Measurements from ENCODE around the gene FLNB. TPM values are rescaled to one million over a fixed set of nuclear protein-coding genes. Genes with fewer than 3 reads are reported as not detected.
A peak's percentile ranks its signal among the peaks of the same experiment; 100 is the strongest.

Gene FLNB
- total and polyA plus RNA-seq, 10 of the 15 experiments (the other 5 are each of a cell fraction or from before 2014, with no cell fraction given) = 13.6 to 51.8 (median 26.4) TPM

GRCh38 chr3:58202917-58203360, 194.7 kb downstream of the FLNB start (continued):
- TF ChIP-seq ZBTB4 (CRISPR knock-in tag; IDR thresholded peaks at IDR 0.05) = 0 out of 2 replicates have a peak, but pooled peaks have one; percentile 51
- no peak for TF ChIP-seq ZZZ3 (IDR thresholded peaks at IDR 0.05; ENCODE audit: control insufficient read depth, insufficient read length, low read depth)
- TF ChIP-seq GABPA (IDR thresholded peaks at IDR 0.05; ENCODE audit: low read depth) = no peak
- no peak for TF ChIP-seq PRDM15 (CRISPR knock-in tag; IDR thresholded peaks at IDR 0.05)
- TF ChIP-seq SMC3 (IDR thresholded peaks at IDR 0.05; ENCODE audit: borderline replicate concordance, low read length) = peak; percentile 10
- TF ChIP-seq TAF1 (IDR thresholded peaks at IDR 0.05; ENCODE audit: borderline replicate concordance, low read depth, low read length) = no peak
- peak; percentile 28; the same call in 1 of the 2 replicates for TF ChIP-seq MYB (IDR thresholded peaks at IDR 0.05; ENCODE audit: borderline replicate concordance, low read depth, low read length)
- no peak for TF ChIP-seq STAT3 (IDR thresholded peaks at IDR 0.05; ENCODE audit: low read depth, low read length)
- peak; percentile 73; the same call in 1 of the 2 replicates for TF ChIP-seq MTA2 (IDR thresholded peaks at IDR 0.05; ENCODE audit: low read depth)
- TF ChIP-seq ATF2 (IDR thresholded peaks at IDR 0.05; ENCODE audit: low read length) = peak; percentile 22; the same call in 1 of the 2 replicates
- peak; percentile 54 for TF ChIP-seq RUNX3 (IDR thresholded peaks at IDR 0.05; ENCODE audit: low read length)
- TF ChIP-seq BHLHE40 (IDR thresholded peaks at IDR 0.05; ENCODE audit: borderline replicate concordance in 1 of 2, low read depth in 2 of 2, low read length in 1 of 2) = peak in 1 of 2 experiments; percentile 70; a peak in 2 of 4 replicates
- no peak for TF ChIP-seq MEF2A (IDR thresholded peaks at IDR 0.05; ENCODE audit: insufficient read depth, low read depth, low read length)
- TF ChIP-seq ELK1 (IDR thresholded peaks at IDR 0.05; ENCODE audit: low read depth, low read length) = no peak
- TF ChIP-seq IRF4 (IDR thresholded peaks at IDR 0.05; ENCODE audit: low read depth, low read length) = 0 out of 2 replicates have a peak, but pooled peaks have one; percentile 42
- TF ChIP-seq SIX5 (IDR thresholded peaks at IDR 0.05; ENCODE audit: low read depth, low read length, severe bottlenecking) = no peak
- no peak for TF ChIP-seq ZNF217 (IDR thresholded peaks at IDR 0.05)
- TF ChIP-seq BCL3 (IDR thresholded peaks at IDR 0.05; ENCODE audit: borderline replicate concordance, insufficient read depth, low read depth, low read length, poor library complexity, severe bottlenecking) = peak; percentile 79
- TF ChIP-seq LARP7 (IDR thresholded peaks at IDR 0.05) = no peak
- TF ChIP-seq TBL1XR1 (IDR thresholded peaks at IDR 0.05; ENCODE audit: low read depth, low read length) = no peak

Data from GM12878 (cell line).